ELR (cell line): ENCODE results near the gene ZNF586.
"Not testable (repeated sequence)": the region's sequence is repeated elsewhere in the genome, so short reads cannot be mapped to it uniquely, and the experiment has no call there.

Experiments
- DNase-seq: peaks from one replicate; pipeline ENCODE4 v3.0.0-alpha.2; 2015; ENCODE audit warnings: low read depth

The ZNF586 gene

GRCh38 chr19:57796580-57796979, 27.1 kb downstream of the ZNF586 start:
- DNase-seq, result not testable (repeated sequence)

GRCh38 chr19:57800696-57801095, 31.2 kb downstream of the ZNF586 start:
- no peak for DNase-seq

GRCh38 chr19:57802269-57802668, 32.8 kb downstream of the ZNF586 start:
- DNase-seq, result no peak

GRCh38 chr19:57803265-57803593, 33.8 kb downstream of the ZNF586 start:
- no peak for DNase-seq

- peak; percentile 93 for DNase-seq
Measured at GRCh38 chr19:57803594-57804325, 34.3 kb downstream of the ZNF586 start.

GRCh38 chr19:57807541-57807940, 38.1 kb downstream of the ZNF586 start:
- no peak for DNase-seq

GRCh38 chr19:57810410-57811295, 41.2 kb downstream of the ZNF586 start:
- not testable (repeated sequence) for DNase-seq

- no peak for DNase-seq
Measured at GRCh38 chr19:57812226-57812625, 42.8 kb downstream of the ZNF586 start.

- not testable (repeated sequence) for DNase-seq
Measured at GRCh38 chr19:57812975-57813820, 43.7 kb downstream of the ZNF586 start.

GRCh38 chr19:57813919-57814504, 44.5 kb downstream of the ZNF586 start:
- no peak for DNase-seq

GRCh38 chr19:57814505-57815246, 45.2 kb downstream of the ZNF586 start, which contains the start of gene ZNF552:
Gene ZNF552 (minus strand): TSS chr19:57814913. CDS start chr19:57814743, 170 bp downstream.
- peak; percentile 96 for DNase-seq

GRCh38 chr19:57815247-57816075, 46.0 kb downstream of the ZNF586 start:
- no peak for DNase-seq

- no peak for DNase-seq
Measured at GRCh38 chr19:57816652-57817051, 47.2 kb downstream of the ZNF586 start.

- DNase-seq, result no peak
Measured at GRCh38 chr19:57817976-57818375, 48.5 kb downstream of the ZNF586 start.

- no peak for DNase-seq
Measured at GRCh38 chr19:57818378-57818777, 48.9 kb downstream of the ZNF586 start.

GRCh38 chr19:57819475-57820148, 50.1 kb downstream of the ZNF586 start:
- DNase-seq, result peak; percentile 98

GRCh38 chr19:57820599-57820998, 51.1 kb downstream of the ZNF586 start:
- no peak for DNase-seq

GRCh38 chr19:57821095-57821494, 51.6 kb downstream of the ZNF586 start:
- DNase-seq, result not testable (repeated sequence)

GRCh38 chr19:57821501-57821900, 52.0 kb downstream of the ZNF586 start:
- not testable (repeated sequence) for DNase-seq

- DNase-seq, result not testable (repeated sequence)
Measured at GRCh38 chr19:57823155-57823554, 53.7 kb downstream of the ZNF586 start.
